Immature natural killer cell (primary cell): ENCODE results near the gene LRRFIP1. TPM values are rescaled to one million over a fixed set of nuclear protein-coding genes. Genes with fewer than 3 reads are reported as not detected.

Source experiments
- DNase-seq, 3 donors: peaks; one replicate each; pipeline ENCODE4 v3.0.0; 2022; ENCODE audit warnings: mixed read lengths in 1 of 3
- H3K27ac Mint-ChIP-seq, 6 donors: one replicate each; pipeline ENCODE4 v1.8.0; 2020; ENCODE audit warnings: mixed read lengths in 6 of 6, mild to moderate bottlenecking in 5 of 6, inconsistent platforms in 4 of 6, moderate library complexity in 3 of 6
- H3K27me3 Mint-ChIP-seq, 3 donors: one replicate each; pipeline ENCODE4 v1.8.0; 2020 to 2021; ENCODE audit warnings: low read depth in 3 of 3, mild to moderate bottlenecking in 3 of 3, mixed read lengths in 3 of 3, moderate library complexity in 3 of 3, inconsistent platforms in 1 of 3
- H3K36me3 Mint-ChIP-seq, 3 donors: one replicate each; pipeline ENCODE4 v1.8.0; 2020; ENCODE audit warnings: mixed read lengths in 3 of 3, inconsistent platforms in 2 of 3, mild to moderate bottlenecking in 2 of 3
- H3K4me1 Mint-ChIP-seq, 2 donors: one replicate each; pipeline ENCODE4 v1.8.0; 2020; ENCODE audit warnings: inconsistent platforms in 2 of 2, mild to moderate bottlenecking in 2 of 2, mixed read lengths in 2 of 2, moderate library complexity in 1 of 2
- H3K4me3 Mint-ChIP-seq, 5 donors: one replicate each; pipeline ENCODE4 v1.8.0; 2020; ENCODE audit warnings: mild to moderate bottlenecking in 5 of 5, mixed read lengths in 5 of 5, inconsistent platforms in 3 of 5, moderate library complexity in 3 of 5
- H3K9me3 Mint-ChIP-seq, 6 donors: one replicate each; pipeline ENCODE4 v1.8.0; 2020; ENCODE audit warnings: mild to moderate bottlenecking in 6 of 6, mixed read lengths in 6 of 6, inconsistent platforms in 4 of 6, moderate library complexity in 3 of 6
- polyA plus RNA-seq, 3 donors: library from polyadenylated mRNA; unstranded; fragments of 300-500 nt; fragmentation: Illumina TruSeq; gene quantifications; one replicate each; pipeline ENCODE4 v1.2.3, GENCODE V29; 2021

Gene LRRFIP1
- polyA plus RNA-seq, 3 donors from 2014 or later: 62.5 to 137 (median 80.0) TPM

- peak overlapping the region; percentile 35 to 91 (median 82) for H3K27ac Mint-ChIP-seq
- no peaks in the 10 kb centered on the region for H3K36me3 Mint-ChIP-seq
- H3K9me3 Mint-ChIP-seq: no peaks in the 10 kb centered on the region
- DNase-seq: no peak
- H3K4me3 Mint-ChIP-seq: peak overlapping the region; percentile 29 to 66 (median 42)
- H3K4me1 Mint-ChIP-seq: peaks cover 98 to 99% of the 10 kb centered on the region in 2 donors
- H3K27me3 Mint-ChIP-seq: peaks cover 8 to 16% (median 15%) of the 10 kb centered on the region in 3 donors
Observed at GRCh38 chr2:237699870-237700511, 72.6 kb downstream of the LRRFIP1 start.

GRCh38 chr2:237700512-237701032 lies 73.2 kb downstream of the LRRFIP1 start:
- Mint-ChIP-seq H3K27me3 (peaks cover 8 to 21% (median 18%) of the 10 kb centered on the region in 3 donors), H3K4me3 (peak overlapping the region; percentile 38 to 69 (median 59)), H3K27ac (peak overlapping the region; percentile 35 to 91 (median 82)), H3K36me3 (no peaks in the 10 kb centered on the region), H3K4me1 (peaks cover 96 to 98% of the 10 kb centered on the region in 2 donors), H3K9me3 (no peaks in the 10 kb centered on the region)
- DNase-seq: peak; percentile 53 to 64 (median 62)

GRCh38 chr2:237701033-237701858 lies 73.9 kb downstream of the LRRFIP1 start:
- no peak for DNase-seq

GRCh38 chr2:237701859-237702390 lies 74.5 kb downstream of the LRRFIP1 start:
- DNase-seq: no peak
- Mint-ChIP-seq H3K27ac (peak overlapping the region; percentile 66 to 91 (median 84)), H3K4me1 (peaks cover 95% of the 10 kb centered on the region in 2 donors), H3K36me3 (no peaks in the 10 kb centered on the region), H3K4me3 (peak overlapping the region; percentile 57 to 78 (median 69)), H3K9me3 (no peaks in the 10 kb centered on the region), H3K27me3 (peaks cover 8 to 27% (median 16%) of the 10 kb centered on the region in 3 donors)

More at GRCh38 chr2:237701033-237701858, 73.9 kb downstream of the LRRFIP1 start:
- Mint-ChIP-seq H3K27me3 (peaks cover 8 to 26% (median 18%) of the 10 kb centered on the region in 3 donors), H3K4me3 (peak overlapping the region; percentile 42 to 69 (median 59)), H3K9me3 (no peaks in the 10 kb centered on the region), H3K36me3 (no peaks in the 10 kb centered on the region), H3K27ac (peak overlapping the region; percentile 35 to 91 (median 82)), H3K4me1 (peaks cover 95% of the 10 kb centered on the region in 2 donors)

- peak overlapping the region; percentile 57 to 78 (median 69) for H3K4me3 Mint-ChIP-seq
- DNase-seq: no peak
- H3K36me3 Mint-ChIP-seq: no peaks in the 10 kb centered on the region
- no peaks in the 10 kb centered on the region for H3K9me3 Mint-ChIP-seq
- peaks cover 95% of the 10 kb centered on the region in 2 donors for H3K4me1 Mint-ChIP-seq
- peak overlapping the region; percentile 66 to 91 (median 84) for H3K27ac Mint-ChIP-seq
- H3K27me3 Mint-ChIP-seq: peaks cover 8 to 30% (median 16%) of the 10 kb centered on the region in 3 donors
Observed at GRCh38 chr2:237702441-237703391, 75.3 kb downstream of the LRRFIP1 start.

- H3K4me3 Mint-ChIP-seq: peak overlapping the region; percentile 15 to 70 (median 26)
Observed at GRCh38 chr2:237704501-237705434, 77.4 kb downstream of the LRRFIP1 start.

GRCh38 chr2:237706257-237706656 lies 78.9 kb downstream of the LRRFIP1 start:
- no peak for DNase-seq

More at GRCh38 chr2:237704501-237705434, 77.4 kb downstream of the LRRFIP1 start:
- peak overlapping the region; percentile 48 to 88 (median 74) for H3K27ac Mint-ChIP-seq
- DNase-seq: no peak
- H3K4me1 Mint-ChIP-seq: peaks cover 90 to 92% of the 10 kb centered on the region in 2 donors
- H3K27me3 Mint-ChIP-seq: peaks cover 11 to 38% (median 16%) of the 10 kb centered on the region in 3 donors
- peaks cover 0 to 4% (median 3%) of the 10 kb centered on the region in 3 donors for H3K36me3 Mint-ChIP-seq
- H3K9me3 Mint-ChIP-seq: no peaks in the 10 kb centered on the region

GRCh38 chr2:237708065-237708398 lies 80.6 kb downstream of the LRRFIP1 start:
- Mint-ChIP-seq H3K27ac (peak overlapping the region; percentile 77 to 96 (median 88)), H3K4me3 (peak overlapping the region in 2 of 5 donors; percentile 29 to 64), H3K36me3 (peaks cover 0 to 14% (median 6%) of the 10 kb centered on the region in 3 donors), H3K4me1 (peaks cover 71 to 79% of the 10 kb centered on the region in 2 donors), H3K9me3 (no peaks in the 10 kb centered on the region), H3K27me3 (peaks cover 10 to 38% (median 25%) of the 10 kb centered on the region in 3 donors)
- no peak for DNase-seq

More at GRCh38 chr2:237706257-237706656, 78.9 kb downstream of the LRRFIP1 start:
- Mint-ChIP-seq H3K4me1 (peaks cover 78 to 83% of the 10 kb centered on the region in 2 donors), H3K4me3 (peak overlapping the region in 3 of 5 donors; percentile 6 to 57 (median 25)), H3K27ac (peak overlapping the region; percentile 77 to 96 (median 88)), H3K9me3 (no peaks in the 10 kb centered on the region), H3K36me3 (peaks cover 0 to 6% (median 5%) of the 10 kb centered on the region in 3 donors), H3K27me3 (peaks cover 7 to 38% (median 19%) of the 10 kb centered on the region in 3 donors)

GRCh38 chr2:237708491-237708890 lies 81.1 kb downstream of the LRRFIP1 start:
- Mint-ChIP-seq H3K4me1 (peaks cover 71 to 79% of the 10 kb centered on the region in 2 donors), H3K9me3 (no peaks in the 10 kb centered on the region), H3K36me3 (peaks cover 0 to 14% (median 6%) of the 10 kb centered on the region in 3 donors), H3K27ac (peak overlapping the region; percentile 77 to 96 (median 88)), H3K4me3 (no peak overlapping the region), H3K27me3 (peaks cover 10 to 35% (median 22%) of the 10 kb centered on the region in 3 donors)
- DNase-seq: no peak

GRCh38 chr2:237708961-237709360 lies 81.6 kb downstream of the LRRFIP1 start:
- peaks cover 67 to 79% of the 10 kb centered on the region in 2 donors for H3K4me1 Mint-ChIP-seq
- H3K27ac Mint-ChIP-seq: peak overlapping the region in 5 of 6 donors; percentile 31 to 88 (median 62)
- no peaks in the 10 kb centered on the region for H3K9me3 Mint-ChIP-seq
- H3K4me3 Mint-ChIP-seq: no peak overlapping the region
- H3K27me3 Mint-ChIP-seq: peaks cover 10 to 33% (median 18%) of the 10 kb centered on the region in 3 donors
- peaks cover 0 to 14% (median 6%) of the 10 kb centered on the region in 3 donors for H3K36me3 Mint-ChIP-seq
- DNase-seq: no peak

GRCh38 chr2:237711458-237712150 lies 84.2 kb downstream of the LRRFIP1 start:
- Mint-ChIP-seq H3K4me1 (peaks cover 68 to 83% of the 10 kb centered on the region in 2 donors), H3K36me3 (peaks cover 0 to 14% (median 9%) of the 10 kb centered on the region in 3 donors), H3K27ac (peak overlapping the region in 5 of 6 donors; percentile 30 to 85 (median 63)), H3K9me3 (no peaks in the 10 kb centered on the region), H3K27me3 (peaks cover 9 to 24% (median 10%) of the 10 kb centered on the region in 3 donors), H3K4me3 (no peak overlapping the region)
- DNase-seq: no peak
